H1 (cell line): ENCODE results near the gene RPL18. TPM values are rescaled to one million over a fixed set of nuclear protein-coding genes. Genes with fewer than 3 reads are reported as not detected.

Experiments used
- CTCF ChIA-PET: fragments of 300-600 bp; sonication (Branson Sonifier 250); formaldehyde crosslinking; loops from one replicate; lab custom pipeline; 2021; ENCODE audit not compliant: partially characterized antibody; lab: Charles Lee
- POLR2A ChIA-PET: fragments of 300-600 bp; sonication (Branson Sonifier 250); formaldehyde crosslinking; loops from one replicate; lab custom pipeline; 2021; ENCODE audit warnings: inconsistent platforms; ENCODE audit not compliant: partially characterized antibody; lab: Charles Lee
- DNase-seq, 2 experiments: peaks; one replicate each; pipeline versions ENCODE4 v3.0.0 to v3.0.0-alpha.2; 2010 to 2022; ENCODE audit warnings: low spot score in 2 of 2, low read depth in 1 of 2, mixed read lengths in 1 of 2
- FAIRE-seq: peaks from 2 replicates; lab custom pipeline; 2011; peaks lifted over from hg19 to GRCh38; lab: Jason Lieb, UNC
- H2AFZ ChIP-seq: 2 replicates; pipeline ENCODE4 v1.8.1; 2012; ENCODE audit warnings: low read length, inconsistent platforms
- H2AK5ac ChIP-seq: 2 replicates; pipeline ENCODE4 v1.6.1; 2013; ENCODE audit warnings: low read depth, low read length
- H2BK120ac ChIP-seq: replicated peaks from 2 replicates; pipeline ENCODE3; 2013; ENCODE audit warnings: low read depth, low read length, inconsistent platforms
- H2BK12ac ChIP-seq: 2 replicates; pipeline ENCODE4 v1.6.1; 2013; ENCODE audit warnings: low read depth, low read length
- H2BK15ac ChIP-seq: 2 replicates; pipeline ENCODE4 v1.6.1; 2013; ENCODE audit warnings: low read length
- H2BK20ac ChIP-seq: 2 replicates; pipeline ENCODE4 v1.6.1; 2013; ENCODE audit warnings: low read length
- H2BK5ac ChIP-seq: 2 replicates; pipeline ENCODE4 v1.6.1; 2013; ENCODE audit warnings: low read depth, low read length
- H3K14ac ChIP-seq: 2 replicates; pipeline ENCODE4 v1.6.1; 2013; ENCODE audit warnings: inconsistent platforms; ENCODE audit not compliant: insufficient read length
- H3K18ac ChIP-seq: 2 replicates; pipeline ENCODE4 v1.6.1; 2013; ENCODE audit warnings: low read length; ENCODE audit errors: extremely low read depth
- H3K23ac ChIP-seq: 2 replicates; pipeline ENCODE4 v1.6.1; 2013; ENCODE audit warnings: inconsistent platforms; ENCODE audit not compliant: insufficient read length
- H3K23me2 ChIP-seq: 2 replicates; pipeline ENCODE4 v1.6.1; 2013; ENCODE audit warnings: low read depth, low read length
- H3K27ac ChIP-seq: 2 replicates; pipeline ENCODE4 v1.6.1; 2011; ENCODE audit warnings: low read depth, low read length, inconsistent platforms
- H3K27me3 ChIP-seq, 4 experiments: replicated peaks in 1 of 4; 1 replicate in 1 of 4; 2 replicates in 3 of 4; pipeline versions ENCODE4 v1.6.1 to v1.8.1; 2011 to 2013; ENCODE audit warnings: low read length in 3 of 4, mild to moderate bottlenecking in 3 of 4, inconsistent platforms in 2 of 4, mixed read lengths in 2 of 4, moderate library complexity in 1 of 4; ENCODE audit not compliant: control insufficient read depth in 3 of 4, insufficient read depth in 3 of 4; ENCODE audit errors: extremely low read depth in 1 of 4
- H3K36me3 ChIP-seq, 4 experiments: 2 replicates each; pipeline versions ENCODE4 v1.6.1 to v1.8.1; 2011 to 2013; ENCODE audit warnings: mild to moderate bottlenecking in 4 of 4, low read length in 3 of 4, moderate library complexity in 2 of 4, control low read depth in 1 of 4, inconsistent platforms in 1 of 4; ENCODE audit not compliant: insufficient read depth in 4 of 4, control insufficient read depth in 2 of 4
- H3K4ac ChIP-seq: replicated peaks from 2 replicates; pipeline ENCODE3; 2013; ENCODE audit warnings: low read length, low read depth, mixed read lengths, inconsistent platforms; ENCODE audit not compliant: insufficient read length
- H3K4me1 ChIP-seq, 4 experiments: replicated peaks in 1 of 4; 1 replicate in 1 of 4; 2 replicates in 3 of 4; pipeline versions ENCODE4 v1.6.1 to v1.8.1; 2011 to 2013; ENCODE audit warnings: low read length in 3 of 4, inconsistent platforms in 2 of 4, mixed read lengths in 1 of 4; ENCODE audit not compliant: insufficient read depth in 4 of 4, control insufficient read depth in 3 of 4
- H3K4me2 ChIP-seq, 2 experiments: 2 replicates each; pipeline versions ENCODE4 v1.6.1 to v1.8.1; 2011 to 2013; ENCODE audit warnings: low read depth in 2 of 2, low read length in 2 of 2, control low read depth in 1 of 2, inconsistent platforms in 1 of 2, mild to moderate bottlenecking in 1 of 2; ENCODE audit not compliant: insufficient read depth in 1 of 2
- H3K4me3 ChIP-seq, 4 experiments: fragments of 200-600, 300-600 bp in 1 of 4; sonication (generic), shearing (Covaris generic), sonication (Bioruptor Twin) in 1 of 4; 2 replicates each; pipeline versions ENCODE4 v1.5.1 to v1.8.1; 2011 to 2016; ENCODE audit warnings: low read length in 4 of 4, low read depth in 3 of 4, control low read depth in 2 of 4, inconsistent platforms in 2 of 4, mild to moderate bottlenecking in 2 of 4, mixed read lengths in 1 of 4, moderate library complexity in 1 of 4; ENCODE audit not compliant: insufficient read depth in 2 of 4; ENCODE audit errors: extremely low read depth in 1 of 4
- H3K56ac ChIP-seq: replicated peaks from 2 replicates; pipeline ENCODE3; 2013; ENCODE audit warnings: low read depth, mild to moderate bottlenecking, mixed read lengths, low read length, inconsistent platforms; ENCODE audit not compliant: insufficient read length
- H3K79me1 ChIP-seq: 2 replicates; pipeline ENCODE4 v1.6.1; 2013; ENCODE audit warnings: low read depth, low read length, control low read depth
- H3K79me2 ChIP-seq, 2 experiments: 2 replicates each; pipeline versions ENCODE4 v1.6.1 to v1.8.1; 2012 to 2013; ENCODE audit warnings: low read length in 2 of 2, mild to moderate bottlenecking in 2 of 2, inconsistent platforms in 1 of 2; ENCODE audit not compliant: insufficient read depth in 2 of 2, control insufficient read depth in 1 of 2
- H3K9ac ChIP-seq, 4 experiments: replicated peaks in 1 of 4; 1 replicate in 1 of 4; 2 replicates in 3 of 4; pipeline versions ENCODE4 v1.6.1 to v1.8.1; 2011 to 2013; ENCODE audit warnings: low read depth in 3 of 4, low read length in 3 of 4, control low read depth in 2 of 4, mild to moderate bottlenecking in 2 of 4, moderate library complexity in 2 of 4, inconsistent platforms in 1 of 4; ENCODE audit errors: extremely low read depth in 1 of 4
- H3K9me3 ChIP-seq, 2 experiments: 2 replicates each; pipeline versions ENCODE4 v1.6.1 to v1.8.1; 2012 to 2013; ENCODE audit warnings: mild to moderate bottlenecking in 2 of 2, moderate library complexity in 2 of 2, control low read depth in 1 of 2, inconsistent platforms in 1 of 2, low read depth in 1 of 2, low read length in 1 of 2, mixed read lengths in 1 of 2; ENCODE audit not compliant: insufficient read depth in 2 of 2
- H4K20me1 ChIP-seq, 2 experiments: replicated peaks in 1 of 2; 2 replicates each; pipeline versions ENCODE3 to v1.8.1; 2011 to 2013; ENCODE audit warnings: inconsistent platforms in 2 of 2, low read length in 2 of 2, mild to moderate bottlenecking in 1 of 2; ENCODE audit not compliant: insufficient read depth in 2 of 2, control insufficient read depth in 1 of 2
- H4K5ac ChIP-seq: 2 replicates; pipeline ENCODE4 v1.6.1; 2013; ENCODE audit warnings: low read length, low read depth, mixed read lengths, inconsistent platforms; ENCODE audit not compliant: insufficient read length
- H4K8ac ChIP-seq: 2 replicates; pipeline ENCODE4 v1.8.0; 2013; ENCODE audit warnings: mild to moderate bottlenecking, moderate library complexity, low read length, inconsistent platforms; ENCODE audit not compliant: insufficient read depth; ENCODE audit errors: extremely low read depth
- H4K91ac ChIP-seq: replicated peaks from 2 replicates; pipeline ENCODE3; 2013; ENCODE audit warnings: low read length, mixed read lengths, inconsistent platforms; ENCODE audit not compliant: insufficient read length
- ATF2 ChIP-seq: IDR thresholded peaks from 2 replicates; pipeline ENCODE4 v1.6.1; 2012; ENCODE audit warnings: low read length, inconsistent platforms
- BCL11A ChIP-seq, 2 experiments: IDR thresholded peaks; one replicate each; pipeline ENCODE4 v1.6.1; 2011; ENCODE audit warnings: low read depth in 2 of 2, low read length in 2 of 2, mild to moderate bottlenecking in 2 of 2
- E2F6 ChIP-seq: IDR thresholded peaks from 2 replicates; pipeline ENCODE4 v1.6.1; 2012; ENCODE audit warnings: inconsistent platforms
- HDAC2 ChIP-seq, 2 experiments: fragments of 300-600 bp in 1 of 2; sonication (generic) in 1 of 2; IDR thresholded peaks; 2 replicates each; pipeline ENCODE4 v1.6.1; 2011 to 2012; ENCODE audit warnings: low read depth in 2 of 2, low read length in 2 of 2, mild to moderate bottlenecking in 2 of 2, moderate library complexity in 2 of 2, borderline replicate concordance in 1 of 2, inconsistent platforms in 1 of 2
- RFX5 ChIP-seq: IDR thresholded peaks from 2 replicates; pipeline ENCODE4 v1.6.1; 2011; ENCODE audit warnings: low read depth, low read length, improper control_type of control experiment, borderline replicate concordance
- TAF7 ChIP-seq: optimal IDR thresholded peaks from 2 replicates; pipeline ENCODE3; 2011; ENCODE audit warnings: low read depth, mild to moderate bottlenecking, inconsistent platforms, low read length, moderate library complexity, borderline replicate concordance
- USF2 ChIP-seq: IDR thresholded peaks from 2 replicates; pipeline ENCODE4 v1.6.1; 2011; ENCODE audit warnings: low read length, improper control_type of control experiment
- WGBS, 2 experiments: shearing (Covaris generic) in 1 of 2; methylation state at CpG; one replicate each; pipeline versions ENCODE4 v1.1.6 to v1.1.7; 2013 to 2015; ENCODE audit warnings: low lambda C conversion rate in 2 of 2, mixed read lengths in 2 of 2, inconsistent platforms in 1 of 2, low coverage in 1 of 2, missing lambda C conversion rate in 1 of 2; ENCODE audit not compliant: insufficient replicate concordance in 2 of 2, insufficient coverage in 1 of 2, insufficient read length in 1 of 2; ENCODE audit errors: extremely low coverage in 1 of 2, missing lambda C conversion rate in 1 of 2; 5-methylcytosine and 5-hydroxymethylcytosine counted together
- polyA plus RNA-seq, 7 experiments: library from polyadenylated mRNA; depleted of rRNA in 3 of 7; stranded (reverse) in 5 of 7; unstranded in 2 of 7; fragments of >200 nt in 5 of 7; fragments of 200-250 nt in 2 of 7; gene quantifications; 1 replicate in 5 of 7; 2 replicates in 1 of 7; 4 replicates in 1 of 7; pipeline versions ENCODE4 v1.2.1 to v1.2.3, GENCODE V29; 2011 to 2013; ENCODE audit warnings: missing spikeins in 2 of 7, mixed read lengths in 2 of 7
- total RNA-seq: library from RNA; stranded (reverse); fragmentation: NEBNext Ultra II Directional; extraction: Animal tissue kit (Norgen Biotek cat#: 25700); gene quantifications from 2 replicates; pipeline ENCODE4 v1.2.1, GENCODE V29; 2021

The RPL18 gene
- total and polyA plus RNA-seq, 2 of the 8 experiments (the other 6 are each of a cell fraction or from before 2014, with no cell fraction given) = 1,669 to 2,789 TPM

- CTCF ChIA-PET = interaction anchor here (0.7 to 1.6 kb wide), 6 partner anchors 22 to 185 kb away, joined by 3 to 5 read pairs (median 4); partner anchors contain the start of genes FUT2, HSD17B14 and NTN5
- Histone ChIP-seq H2AK5ac (no peak overlapping the region), H3K18ac (no peak overlapping the region), H3K4me3 (no peak overlapping the region), H3K9ac (no peak overlapping the region), H3K4me1 (peaks cover 0 to 2% (median 0%) of the 10 kb centered on the region in 4 experiments; a peak in 2 of 7 replicates), H3K27me3 (no peaks in the 10 kb centered on the region), H3K4ac (no peak overlapping the region), H3K23me2 (peaks cover 1% of the 10 kb centered on the region; the same call in 1 of the 2 replicates), H3K23ac (no peak overlapping the region), H4K91ac (no peak overlapping the region), H2BK5ac (no peak overlapping the region)
- no peak for DNase-seq
- TF ChIP-seq ATF2 (no peak), TAF7 (no peak), USF2 (no peak), HDAC2 (IDR thresholded peaks at IDR 0.05; ENCODE audit: borderline replicate concordance in 1 of 2, low read depth in 2 of 2, low read length in 2 of 2) (no peak), RFX5 (no peak), BCL11A (IDR thresholded peaks at IDR 0.05; ENCODE audit: low read depth in 2 of 2, low read length in 2 of 2) (no peak), E2F6 (no peak)
- TF ChIP-seq, all 59 proteins: peak for 0
- 0 out of 4 replicates have a peak, but pooled peaks cover 0 to 3% of the 10 kb centered on the region in 2 experiments for H3K9me3 ChIP-seq
- H4K8ac ChIP-seq = no peak overlapping the region
- POLR2A ChIA-PET = interaction anchor here (0.6 to 1.1 kb wide), 7 partner anchors 10 to 837 kb away, joined by 3 to 5 read pairs (median 3); no protein-coding TSS in a partner anchor
- H2BK120ac ChIP-seq = no peak overlapping the region
- H3K79me1 ChIP-seq = no peaks in the 10 kb centered on the region
- H3K36me3 ChIP-seq = no peaks in the 10 kb centered on the region
- H2AFZ ChIP-seq = no peak overlapping the region
- H2BK15ac ChIP-seq = 0 out of 2 replicates have a peak overlapping the region, but pooled peaks have one; percentile 53
- H2BK20ac ChIP-seq = no peak overlapping the region
- no peaks in the 10 kb centered on the region for H4K20me1 ChIP-seq
- no peak overlapping the region for H2BK12ac ChIP-seq
- H3K56ac ChIP-seq = no peak overlapping the region
- no peak overlapping the region for H4K5ac ChIP-seq
- H3K79me2 ChIP-seq = no peaks in the 10 kb centered on the region
- no peak overlapping the region for H3K27ac ChIP-seq
- WGBS, 2 experiments = 86% methylated on average over 12 of the region's 12 CpGs; no CpG with 5 or more reads in 1 of the 2 experiments
- no peak overlapping the region for H3K14ac ChIP-seq
- no peak overlapping the region for H3K4me2 ChIP-seq
- no peak for FAIRE-seq
Measured at GRCh38 chr19:48650974-48651682, 32.1 kb upstream of the RPL18 start.
